ENCODE results near the gene ZSCAN21. TPM values are rescaled to one million over a fixed set of nuclear protein-coding genes. Genes with fewer than 3 reads are reported as not detected.
"Not testable (repeated sequence)": the region's sequence is repeated elsewhere in the genome, so short reads cannot be mapped to it uniquely, and the experiment has no call there.

Gene ZSCAN21
- total and polyA plus RNA-seq, 4 donors, result 4.7 to 13.1 (median 7.1) TPM

DNA sequence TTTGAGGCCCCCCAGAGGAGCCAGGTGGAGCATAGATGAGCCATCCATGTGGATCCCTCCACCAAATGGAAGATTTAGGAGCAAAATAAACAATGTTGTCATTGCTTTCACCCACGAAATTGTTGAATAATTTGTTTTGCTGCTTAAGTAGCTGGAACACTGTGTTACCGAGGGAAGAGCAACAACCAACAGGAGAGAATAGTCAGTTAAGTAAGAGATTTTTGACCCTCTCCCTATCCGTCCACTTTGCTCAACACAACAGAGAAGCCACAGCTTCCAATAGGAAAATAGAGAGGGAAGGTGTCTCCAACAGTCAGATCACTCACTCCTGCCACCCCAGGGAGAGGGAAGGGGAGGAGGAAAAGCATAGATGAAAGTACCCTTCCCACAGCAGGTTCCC is 38.1 kb upstream of the ZSCAN21 start:
- ATAC-seq (ENCODE audit: insufficient read depth, low FRiP score) (no peak), DNase-seq (no peak)
- Histone ChIP-seq H3K36me3 (ENCODE audit: control insufficient read depth in 4 of 4, insufficient read depth in 4 of 4, low read length in 4 of 4) (no peaks in the 10 kb centered on the region), H3K4me1 (ENCODE audit: control insufficient read depth in 5 of 5, insufficient read depth in 5 of 5, low read length in 5 of 5) (peaks cover 0 to 10% (median 2%) of the 10 kb centered on the region in 5 donors), H3K9ac (ENCODE audit: insufficient read depth in 1 of 2, low read length in 2 of 2) (no peak overlapping the region), H3K27ac (ENCODE audit: low read depth in 1 of 2, low read length in 1 of 2) (no peak overlapping the region), H3K27me3 (ENCODE audit: control insufficient read depth in 3 of 3, insufficient read depth in 3 of 3, low read length in 2 of 3) (no peaks in the 10 kb centered on the region), H3K4me3 (no peak overlapping the region), H3K9me3 (ENCODE audit: control insufficient read depth in 4 of 4, insufficient read depth in 3 of 4, low read length in 3 of 4) (no peaks in the 10 kb centered on the region)
- TF ChIP-seq CTCF (IDR thresholded peaks at IDR 0.05; ENCODE audit: control extremely low read depth, extremely low read depth), result no peak
- 61 to 69% methylated on average over 3 of the region's 3 CpGs for WGBS, 2 donors

DNA sequence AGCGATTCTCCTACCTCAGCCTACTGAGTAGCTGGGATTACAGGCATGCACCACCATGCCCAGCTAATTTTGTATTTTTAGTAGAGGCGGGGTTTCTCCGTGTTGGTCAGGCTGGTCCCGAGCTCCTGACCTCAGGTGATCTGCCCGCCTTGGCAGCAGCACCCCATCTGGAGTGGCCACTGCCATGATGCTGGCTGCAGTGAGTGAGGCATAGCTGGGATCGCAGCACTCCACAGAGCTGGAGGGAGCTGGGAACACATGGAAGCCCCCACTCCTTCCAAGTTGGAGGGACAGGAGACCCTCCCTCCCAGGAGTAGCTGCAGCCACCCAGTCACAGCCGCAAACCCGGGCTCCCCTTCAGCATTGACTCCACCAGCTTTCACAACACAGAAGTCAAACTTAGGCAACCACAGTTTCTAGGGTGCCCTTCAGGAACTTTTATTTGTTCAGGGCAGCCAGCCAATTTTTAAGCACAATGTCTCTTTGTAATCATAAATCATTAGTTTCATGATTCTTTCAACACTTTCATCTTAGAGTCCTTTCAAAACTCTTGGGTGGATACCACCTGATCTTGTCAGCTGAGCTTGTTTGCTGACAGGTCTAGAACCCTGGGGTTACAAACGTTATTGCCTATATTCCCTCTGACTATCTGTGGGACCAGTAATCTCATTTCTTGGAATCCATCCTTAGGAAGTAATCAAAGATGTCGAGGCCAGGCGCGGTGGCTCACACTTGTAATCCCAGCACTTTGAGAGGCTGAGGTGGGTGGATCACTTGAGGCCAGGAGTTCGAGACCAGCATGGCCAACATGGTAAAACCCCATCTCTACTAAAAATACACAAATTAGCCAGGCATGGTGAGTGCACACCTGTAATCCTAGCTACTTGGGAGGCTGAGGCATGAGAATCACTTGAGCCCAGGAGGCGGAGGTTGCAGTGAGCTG is 36.9 kb upstream of the ZSCAN21 start:
- H3K27me3 ChIP-seq (ENCODE audit: control insufficient read depth in 3 of 3, insufficient read depth in 3 of 3, low read length in 2 of 3); H3K9me3 ChIP-seq (ENCODE audit: control insufficient read depth in 4 of 4, insufficient read depth in 3 of 4, low read length in 3 of 4); H3K36me3 ChIP-seq (ENCODE audit: control insufficient read depth in 4 of 4, insufficient read depth in 4 of 4, low read length in 4 of 4); ATAC-seq (ENCODE audit: insufficient read depth, low FRiP score); H3K27ac ChIP-seq (ENCODE audit: low read depth in 1 of 2, low read length in 1 of 2); H3K4me3 ChIP-seq; H3K9ac ChIP-seq (ENCODE audit: insufficient read depth in 1 of 2, low read length in 2 of 2): not testable (repeated sequence)
- peak; percentile 55 to 80 (median 61) for DNase-seq
- peaks cover 4 to 17% (median 9%) of the 10 kb centered on the region in 5 donors for H3K4me1 ChIP-seq (ENCODE audit: control insufficient read depth in 5 of 5, insufficient read depth in 5 of 5, low read length in 5 of 5)
- WGBS, 2 donors, result 48 to 53% methylated on average over 14 of the region's 14 CpGs

- DNase-seq, result no peak
- 52 to 65% methylated on average over 3 of the region's 3 CpGs for WGBS, 2 donors
- Histone ChIP-seq H3K4me1 (ENCODE audit: control insufficient read depth in 5 of 5, insufficient read depth in 5 of 5, low read length in 5 of 5) (peaks cover 4 to 20% (median 9%) of the 10 kb centered on the region in 5 donors), H3K27ac (ENCODE audit: low read depth in 1 of 2, low read length in 1 of 2) (no peak overlapping the region), H3K36me3 (ENCODE audit: control insufficient read depth in 4 of 4, insufficient read depth in 4 of 4, low read length in 4 of 4) (peaks cover 0 to 5% (median 0%) of the 10 kb centered on the region in 4 donors), H3K9me3 (ENCODE audit: control insufficient read depth in 4 of 4, insufficient read depth in 3 of 4, low read length in 3 of 4) (no peaks in the 10 kb centered on the region), H3K9ac (ENCODE audit: insufficient read depth in 1 of 2, low read length in 2 of 2) (no peak overlapping the region), H3K4me3 (no peak overlapping the region), H3K27me3 (ENCODE audit: control insufficient read depth in 3 of 3, insufficient read depth in 3 of 3, low read length in 2 of 3) (no peaks in the 10 kb centered on the region)
- no peak for TF ChIP-seq CTCF (IDR thresholded peaks at IDR 0.05; ENCODE audit: control extremely low read depth, extremely low read depth)
- no peak for ATAC-seq (ENCODE audit: insufficient read depth, low FRiP score)
Observed at GRCh38 chr7:100013328-100013676, 36.3 kb upstream of the ZSCAN21 start.

Data from lung (tissue), 12 donors.